ENCODE measurements around the gene PRKD1.

The PRKD1 gene

GRCh38 chr14:29528889-29529288, 398.8 kb downstream of the PRKD1 start:
- no peaks in the 10 kb centered on the region for H3K4me1 ChIP-seq (ENCODE audit: insufficient read depth, low read length, severe bottlenecking)
- H3K79me2 ChIP-seq (ENCODE audit: insufficient read depth, low read length), result no peaks in the 10 kb centered on the region
- H4K20me1 ChIP-seq (ENCODE audit: insufficient read depth, low read length), result no peaks in the 10 kb centered on the region
- H3K4me3 ChIP-seq (ENCODE audit: low read depth, low read length, poor library complexity, severe bottlenecking), result no peak overlapping the region
- no peak overlapping the region for H3K27ac ChIP-seq (ENCODE audit: low read depth, low read length, poor library complexity, severe bottlenecking)
- no peaks in the 10 kb centered on the region for H3K9me3 ChIP-seq (ENCODE audit: low read length)
- TF ChIP-seq EZH2 (IDR thresholded peaks at IDR 0.05; ENCODE audit: borderline replicate concordance, low read length) (no peak), CTCF (IDR thresholded peaks at IDR 0.05; ENCODE audit: low read length) (no peak)
- no peaks in the 10 kb centered on the region for H3F3A ChIP-seq (ENCODE audit: insufficient read depth, low read length)
- H2AFZ ChIP-seq (ENCODE audit: low read length), result no peak overlapping the region
- H3K4me2 ChIP-seq (ENCODE audit: low read length), result no peak overlapping the region
- no peaks in the 10 kb centered on the region for H3K27me3 ChIP-seq (ENCODE audit: insufficient read depth, low read length)
- no peak overlapping the region for H3K9ac ChIP-seq (ENCODE audit: low read length)
- H3K9me2 ChIP-seq (ENCODE audit: low read depth, low read length), result no peaks in the 10 kb centered on the region
- no peaks in the 10 kb centered on the region for H3K36me3 ChIP-seq (ENCODE audit: insufficient read depth, low read length)

GRCh38 chr14:29527286-29527685, 400.4 kb downstream of the PRKD1 start:
- H3K79me2 ChIP-seq (ENCODE audit: insufficient read depth, low read length), result no peaks in the 10 kb centered on the region
- no peak overlapping the region for H3K27ac ChIP-seq (ENCODE audit: low read depth, low read length, poor library complexity, severe bottlenecking)
- H3K27me3 ChIP-seq (ENCODE audit: insufficient read depth, low read length), result no peaks in the 10 kb centered on the region
- H3K9ac ChIP-seq (ENCODE audit: low read length), result no peak overlapping the region
- no peaks in the 10 kb centered on the region for H4K20me1 ChIP-seq (ENCODE audit: insufficient read depth, low read length)
- H3F3A ChIP-seq (ENCODE audit: insufficient read depth, low read length), result no peaks in the 10 kb centered on the region
- H3K9me2 ChIP-seq (ENCODE audit: low read depth, low read length), result no peaks in the 10 kb centered on the region
- TF ChIP-seq EZH2 (IDR thresholded peaks at IDR 0.05; ENCODE audit: borderline replicate concordance, low read length), result no peak
- no peak overlapping the region for H3K4me2 ChIP-seq (ENCODE audit: low read length)
- no peak overlapping the region for H3K4me3 ChIP-seq (ENCODE audit: low read depth, low read length, poor library complexity, severe bottlenecking)
- no peaks in the 10 kb centered on the region for H3K36me3 ChIP-seq (ENCODE audit: insufficient read depth, low read length)
- H3K4me1 ChIP-seq (ENCODE audit: insufficient read depth, low read length, severe bottlenecking), result no peaks in the 10 kb centered on the region
- H2AFZ ChIP-seq (ENCODE audit: low read length), result no peak overlapping the region
- H3K9me3 ChIP-seq (ENCODE audit: low read length), result no peaks in the 10 kb centered on the region
